H1 (cell line): Measurements from ENCODE around the gene DIAPH2. TPM values are rescaled to one million over a fixed set of nuclear protein-coding genes. Genes with fewer than 3 reads are reported as not detected.

Source experiments
- CTCF ChIA-PET: fragments of 300-600 bp; sonication (Branson Sonifier 250); formaldehyde crosslinking; loops from one replicate; lab custom pipeline; 2021; ENCODE audit not compliant: partially characterized antibody; lab: Charles Lee
- POLR2A ChIA-PET: fragments of 300-600 bp; sonication (Branson Sonifier 250); formaldehyde crosslinking; loops from one replicate; lab custom pipeline; 2021; ENCODE audit warnings: inconsistent platforms; ENCODE audit not compliant: partially characterized antibody; lab: Charles Lee
- DNase-seq, 2 experiments: peaks; one replicate each; pipeline versions ENCODE4 v3.0.0 to v3.0.0-alpha.2; 2010 to 2022; ENCODE audit warnings: low spot score in 2 of 2, low read depth in 1 of 2, mixed read lengths in 1 of 2
- FAIRE-seq: peaks from 2 replicates; lab custom pipeline; 2011; peaks lifted over from hg19 to GRCh38; lab: Jason Lieb, UNC
- H2AFZ ChIP-seq: 2 replicates; pipeline ENCODE4 v1.8.1; 2012; ENCODE audit warnings: low read length, inconsistent platforms
- H2AK5ac ChIP-seq: 2 replicates; pipeline ENCODE4 v1.6.1; 2013; ENCODE audit warnings: low read depth, low read length
- H2BK120ac ChIP-seq: replicated peaks from 2 replicates; pipeline ENCODE3; 2013; ENCODE audit warnings: low read depth, low read length, inconsistent platforms
- H2BK12ac ChIP-seq: 2 replicates; pipeline ENCODE4 v1.6.1; 2013; ENCODE audit warnings: low read depth, low read length
- H2BK15ac ChIP-seq: 2 replicates; pipeline ENCODE4 v1.6.1; 2013; ENCODE audit warnings: low read length
- H2BK20ac ChIP-seq: 2 replicates; pipeline ENCODE4 v1.6.1; 2013; ENCODE audit warnings: low read length
- H2BK5ac ChIP-seq: 2 replicates; pipeline ENCODE4 v1.6.1; 2013; ENCODE audit warnings: low read depth, low read length
- H3K14ac ChIP-seq: 2 replicates; pipeline ENCODE4 v1.6.1; 2013; ENCODE audit warnings: inconsistent platforms; ENCODE audit not compliant: insufficient read length
- H3K18ac ChIP-seq: 2 replicates; pipeline ENCODE4 v1.6.1; 2013; ENCODE audit warnings: low read length; ENCODE audit errors: extremely low read depth
- H3K23ac ChIP-seq: 2 replicates; pipeline ENCODE4 v1.6.1; 2013; ENCODE audit warnings: inconsistent platforms; ENCODE audit not compliant: insufficient read length
- H3K23me2 ChIP-seq: 2 replicates; pipeline ENCODE4 v1.6.1; 2013; ENCODE audit warnings: low read depth, low read length
- H3K27ac ChIP-seq: 2 replicates; pipeline ENCODE4 v1.6.1; 2011; ENCODE audit warnings: low read depth, low read length, inconsistent platforms
- H3K27me3 ChIP-seq, 4 experiments: replicated peaks in 1 of 4; 1 replicate in 1 of 4; 2 replicates in 3 of 4; pipeline versions ENCODE4 v1.6.1 to v1.8.1; 2011 to 2013; ENCODE audit warnings: low read length in 3 of 4, mild to moderate bottlenecking in 3 of 4, inconsistent platforms in 2 of 4, mixed read lengths in 2 of 4, moderate library complexity in 1 of 4; ENCODE audit not compliant: control insufficient read depth in 3 of 4, insufficient read depth in 3 of 4; ENCODE audit errors: extremely low read depth in 1 of 4
- H3K36me3 ChIP-seq, 4 experiments: 2 replicates each; pipeline versions ENCODE4 v1.6.1 to v1.8.1; 2011 to 2013; ENCODE audit warnings: mild to moderate bottlenecking in 4 of 4, low read length in 3 of 4, moderate library complexity in 2 of 4, control low read depth in 1 of 4, inconsistent platforms in 1 of 4; ENCODE audit not compliant: insufficient read depth in 4 of 4, control insufficient read depth in 2 of 4
- H3K4ac ChIP-seq: replicated peaks from 2 replicates; pipeline ENCODE3; 2013; ENCODE audit warnings: low read length, low read depth, mixed read lengths, inconsistent platforms; ENCODE audit not compliant: insufficient read length
- H3K4me1 ChIP-seq, 4 experiments: replicated peaks in 1 of 4; 1 replicate in 1 of 4; 2 replicates in 3 of 4; pipeline versions ENCODE4 v1.6.1 to v1.8.1; 2011 to 2013; ENCODE audit warnings: low read length in 3 of 4, inconsistent platforms in 2 of 4, mixed read lengths in 1 of 4; ENCODE audit not compliant: insufficient read depth in 4 of 4, control insufficient read depth in 3 of 4
- H3K4me2 ChIP-seq, 2 experiments: 2 replicates each; pipeline versions ENCODE4 v1.6.1 to v1.8.1; 2011 to 2013; ENCODE audit warnings: low read depth in 2 of 2, low read length in 2 of 2, control low read depth in 1 of 2, inconsistent platforms in 1 of 2, mild to moderate bottlenecking in 1 of 2; ENCODE audit not compliant: insufficient read depth in 1 of 2
- H3K4me3 ChIP-seq, 4 experiments: fragments of 200-600, 300-600 bp in 1 of 4; sonication (generic), shearing (Covaris generic), sonication (Bioruptor Twin) in 1 of 4; 2 replicates each; pipeline versions ENCODE4 v1.5.1 to v1.8.1; 2011 to 2016; ENCODE audit warnings: low read length in 4 of 4, low read depth in 3 of 4, control low read depth in 2 of 4, inconsistent platforms in 2 of 4, mild to moderate bottlenecking in 2 of 4, mixed read lengths in 1 of 4, moderate library complexity in 1 of 4; ENCODE audit not compliant: insufficient read depth in 2 of 4; ENCODE audit errors: extremely low read depth in 1 of 4
- H3K56ac ChIP-seq: replicated peaks from 2 replicates; pipeline ENCODE3; 2013; ENCODE audit warnings: low read depth, mild to moderate bottlenecking, mixed read lengths, low read length, inconsistent platforms; ENCODE audit not compliant: insufficient read length
- H3K79me1 ChIP-seq: 2 replicates; pipeline ENCODE4 v1.6.1; 2013; ENCODE audit warnings: low read depth, low read length, control low read depth
- H3K79me2 ChIP-seq, 2 experiments: 2 replicates each; pipeline versions ENCODE4 v1.6.1 to v1.8.1; 2012 to 2013; ENCODE audit warnings: low read length in 2 of 2, mild to moderate bottlenecking in 2 of 2, inconsistent platforms in 1 of 2; ENCODE audit not compliant: insufficient read depth in 2 of 2, control insufficient read depth in 1 of 2
- H3K9ac ChIP-seq, 4 experiments: replicated peaks in 1 of 4; 1 replicate in 1 of 4; 2 replicates in 3 of 4; pipeline versions ENCODE4 v1.6.1 to v1.8.1; 2011 to 2013; ENCODE audit warnings: low read depth in 3 of 4, low read length in 3 of 4, control low read depth in 2 of 4, mild to moderate bottlenecking in 2 of 4, moderate library complexity in 2 of 4, inconsistent platforms in 1 of 4; ENCODE audit errors: extremely low read depth in 1 of 4
- H3K9me3 ChIP-seq, 2 experiments: 2 replicates each; pipeline versions ENCODE4 v1.6.1 to v1.8.1; 2012 to 2013; ENCODE audit warnings: mild to moderate bottlenecking in 2 of 2, moderate library complexity in 2 of 2, control low read depth in 1 of 2, inconsistent platforms in 1 of 2, low read depth in 1 of 2, low read length in 1 of 2, mixed read lengths in 1 of 2; ENCODE audit not compliant: insufficient read depth in 2 of 2
- H4K20me1 ChIP-seq, 2 experiments: replicated peaks in 1 of 2; 2 replicates each; pipeline versions ENCODE3 to v1.8.1; 2011 to 2013; ENCODE audit warnings: inconsistent platforms in 2 of 2, low read length in 2 of 2, mild to moderate bottlenecking in 1 of 2; ENCODE audit not compliant: insufficient read depth in 2 of 2, control insufficient read depth in 1 of 2
- H4K5ac ChIP-seq: 2 replicates; pipeline ENCODE4 v1.6.1; 2013; ENCODE audit warnings: low read length, low read depth, mixed read lengths, inconsistent platforms; ENCODE audit not compliant: insufficient read length
- H4K8ac ChIP-seq: 2 replicates; pipeline ENCODE4 v1.8.0; 2013; ENCODE audit warnings: mild to moderate bottlenecking, moderate library complexity, low read length, inconsistent platforms; ENCODE audit not compliant: insufficient read depth; ENCODE audit errors: extremely low read depth
- H4K91ac ChIP-seq: replicated peaks from 2 replicates; pipeline ENCODE3; 2013; ENCODE audit warnings: low read length, mixed read lengths, inconsistent platforms; ENCODE audit not compliant: insufficient read length
- ASH2L ChIP-seq: fragments of 200-600, 300-600 bp; sonication (generic); IDR thresholded peaks from one replicate; pipeline ENCODE4 v1.7.1; 2017; ENCODE audit warnings: low read length
- ATF3 ChIP-seq: IDR thresholded peaks from 2 replicates; pipeline ENCODE4 v1.6.1; 2011; ENCODE audit warnings: low read depth, mild to moderate bottlenecking, low read length; ENCODE audit not compliant: insufficient read depth
- CTCF ChIP-seq, 3 experiments: IDR thresholded peaks; 1 replicate in 2 of 3; 2 replicates in 1 of 3; pipeline versions ENCODE4 v1.5.1 to v1.6.1; 2011; ENCODE audit warnings: low read length in 3 of 3, mild to moderate bottlenecking in 3 of 3, inconsistent platforms in 2 of 3, low read depth in 1 of 3, moderate library complexity in 1 of 3; ENCODE audit not compliant: insufficient read depth in 1 of 3; ENCODE audit errors: control extremely low read depth in 1 of 3
- EP300 ChIP-seq, 2 experiments: IDR thresholded peaks; 1 replicate in 1 of 2; 2 replicates in 1 of 2; pipeline ENCODE4 v1.6.1; 2011 to 2012; ENCODE audit warnings: low read depth in 2 of 2, low read length in 2 of 2, mild to moderate bottlenecking in 2 of 2, borderline replicate concordance in 1 of 2, inconsistent platforms in 1 of 2, moderate library complexity in 1 of 2
- MAFK ChIP-seq: IDR thresholded peaks from 2 replicates; pipeline ENCODE4 v1.6.1; 2012; ENCODE audit warnings: low read depth, mild to moderate bottlenecking, improper control_type of control experiment, low read length
- MAX ChIP-seq: IDR thresholded peaks from 2 replicates; pipeline ENCODE4 v1.6.1; 2012; ENCODE audit warnings: inconsistent platforms
- NANOG ChIP-seq: IDR thresholded peaks from 2 replicates; pipeline ENCODE4 v1.6.1; 2011; ENCODE audit warnings: low read length, low read depth, mild to moderate bottlenecking, inconsistent platforms; ENCODE audit not compliant: insufficient read depth, poor library complexity, severe bottlenecking
- NRF1 ChIP-seq: IDR thresholded peaks from 2 replicates; pipeline ENCODE4 v1.6.1; 2011; ENCODE audit warnings: mild to moderate bottlenecking, low read depth, low read length, improper control_type of control experiment
- POLR2A ChIP-seq, 2 experiments: IDR thresholded peaks; 1 replicate in 1 of 2; 2 replicates in 1 of 2; pipeline ENCODE4 v1.6.1; 2011; ENCODE audit warnings: low read depth in 2 of 2, low read length in 2 of 2, mild to moderate bottlenecking in 2 of 2; ENCODE audit errors: control extremely low read depth in 1 of 2
- RFX5 ChIP-seq: IDR thresholded peaks from 2 replicates; pipeline ENCODE4 v1.6.1; 2011; ENCODE audit warnings: low read depth, low read length, improper control_type of control experiment, borderline replicate concordance
- SP1 ChIP-seq: IDR thresholded peaks from 2 replicates; pipeline ENCODE4 v1.6.1; 2011; ENCODE audit warnings: low read depth, low read length
- WGBS, 2 experiments: shearing (Covaris generic) in 1 of 2; methylation state at CpG; one replicate each; pipeline versions ENCODE4 v1.1.6 to v1.1.7; 2013 to 2015; ENCODE audit warnings: low lambda C conversion rate in 2 of 2, mixed read lengths in 2 of 2, inconsistent platforms in 1 of 2, low coverage in 1 of 2, missing lambda C conversion rate in 1 of 2; ENCODE audit not compliant: insufficient replicate concordance in 2 of 2, insufficient coverage in 1 of 2, insufficient read length in 1 of 2; ENCODE audit errors: extremely low coverage in 1 of 2, missing lambda C conversion rate in 1 of 2; 5-methylcytosine and 5-hydroxymethylcytosine counted together
- polyA plus RNA-seq, 7 experiments: library from polyadenylated mRNA; depleted of rRNA in 3 of 7; stranded (reverse) in 5 of 7; unstranded in 2 of 7; fragments of >200 nt in 5 of 7; fragments of 200-250 nt in 2 of 7; gene quantifications; 1 replicate in 5 of 7; 2 replicates in 1 of 7; 4 replicates in 1 of 7; pipeline versions ENCODE4 v1.2.1 to v1.2.3, GENCODE V29; 2011 to 2013; ENCODE audit warnings: missing spikeins in 2 of 7, mixed read lengths in 2 of 7
- total RNA-seq: library from RNA; stranded (reverse); fragmentation: NEBNext Ultra II Directional; extraction: Animal tissue kit (Norgen Biotek cat#: 25700); gene quantifications from 2 replicates; pipeline ENCODE4 v1.2.1, GENCODE V29; 2021

The DIAPH2 gene
- total and polyA plus RNA-seq, 2 of the 8 experiments (the other 6 are each of a cell fraction or from before 2014, with no cell fraction given) = 4.4 to 24.3 TPM

- no peaks in the 10 kb centered on the region for H3K9me3 ChIP-seq
- H3K23me2 ChIP-seq = no peaks in the 10 kb centered on the region
- no peaks in the 10 kb centered on the region for H3K36me3 ChIP-seq
- no peak overlapping the region for H3K4ac ChIP-seq
- no peaks in the 10 kb centered on the region for H3K27me3 ChIP-seq
- no peak overlapping the region for H3K9ac ChIP-seq
- no peak overlapping the region for H2BK15ac ChIP-seq
- 92% methylated on average over 1 of the region's 1 CpG; no CpG with 5 or more reads in 1 of the 2 experiments for WGBS, 2 experiments
- H2AK5ac ChIP-seq = no peak overlapping the region
- no peak overlapping the region for H3K56ac ChIP-seq
- H2AFZ ChIP-seq = no peak overlapping the region
- no peak overlapping the region for H2BK120ac ChIP-seq
- no peak overlapping the region for H4K5ac ChIP-seq
- no peaks in the 10 kb centered on the region for H4K20me1 ChIP-seq
- no peak overlapping the region for H4K91ac ChIP-seq
- H3K4me1 ChIP-seq = no peaks in the 10 kb centered on the region
- H3K18ac ChIP-seq = no peak overlapping the region
- DNase-seq = no peak
- no peak overlapping the region for H3K4me2 ChIP-seq
- H3K4me3 ChIP-seq = no peak overlapping the region
- no peak overlapping the region for H2BK5ac ChIP-seq
- ChIA-PET CTCF (no interaction called here), POLR2A (interaction anchor here (0.9 kb wide), 1 partner anchor 203 kb away, joined by 3 read pairs; no protein-coding TSS in a partner anchor)
- no peak overlapping the region for H4K8ac ChIP-seq
- no peak overlapping the region for H2BK12ac ChIP-seq
- no peaks in the 10 kb centered on the region for H3K79me2 ChIP-seq
- no peak overlapping the region for H3K27ac ChIP-seq
- no peak overlapping the region for H3K14ac ChIP-seq
- no peak overlapping the region for H2BK20ac ChIP-seq
- no peak for FAIRE-seq
- no peak overlapping the region for H3K23ac ChIP-seq
- H3K79me1 ChIP-seq = no peaks in the 10 kb centered on the region
- TF ChIP-seq NANOG = no peak
- TF ChIP-seq POLR2A (IDR thresholded peaks at IDR 0.05; ENCODE audit: control extremely low read depth in 1 of 2, low read depth in 2 of 2, low read length in 2 of 2) = no peak
- TF ChIP-seq MAX = no peak
- no peak for TF ChIP-seq ASH2L
- TF ChIP-seq RFX5 = no peak
- TF ChIP-seq MAFK = no peak
- no peak for TF ChIP-seq SP1
- no peak for TF ChIP-seq CTCF (IDR thresholded peaks at IDR 0.05; ENCODE audit: control extremely low read depth in 1 of 3, insufficient read depth in 1 of 3, low read depth in 1 of 3, low read length in 3 of 3)
- TF ChIP-seq ATF3 = no peak
- TF ChIP-seq NRF1 = no peak
- TF ChIP-seq EP300 (IDR thresholded peaks at IDR 0.05; ENCODE audit: borderline replicate concordance in 1 of 2, low read depth in 2 of 2, low read length in 2 of 2) = no peak
These were observed 425.1 kb downstream of the DIAPH2 start for GRCh38 chrX:97109730-97110129.
